HG02610 (cell line): ENCODE data around the gene GPR63.

Experiments
- ATAC-seq: cut with Tn5 transposase; IDR thresholded peaks from one replicate; pipeline ENCODE4 v1.9.1; 2021; ENCODE audit warnings: mild to moderate bottlenecking, moderate library complexity; ENCODE audit not compliant: unreplicated experiment

GPR63 gene

DNA sequence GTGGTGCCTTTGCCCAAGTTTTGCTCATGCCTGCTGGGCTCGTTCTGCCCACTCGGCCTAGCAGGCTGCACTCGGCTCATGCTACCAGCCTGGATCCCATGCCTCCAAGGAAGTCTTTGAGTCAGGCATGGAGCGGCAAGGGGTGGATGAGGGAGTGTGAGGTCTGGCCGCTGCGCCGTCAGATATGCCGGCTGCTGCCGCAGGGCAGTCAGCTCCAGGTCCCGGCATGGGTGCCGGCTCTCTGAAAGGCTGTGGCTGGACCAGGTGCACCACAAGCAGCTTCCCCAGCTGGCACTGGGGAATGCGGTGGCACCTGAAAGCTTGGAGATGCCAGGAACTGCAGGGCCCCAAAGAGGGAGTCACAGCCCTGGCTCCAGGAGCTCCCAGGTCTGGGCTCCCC, 75.5 kb downstream of the GPR63 start:
- no peak for ATAC-seq

DNA sequence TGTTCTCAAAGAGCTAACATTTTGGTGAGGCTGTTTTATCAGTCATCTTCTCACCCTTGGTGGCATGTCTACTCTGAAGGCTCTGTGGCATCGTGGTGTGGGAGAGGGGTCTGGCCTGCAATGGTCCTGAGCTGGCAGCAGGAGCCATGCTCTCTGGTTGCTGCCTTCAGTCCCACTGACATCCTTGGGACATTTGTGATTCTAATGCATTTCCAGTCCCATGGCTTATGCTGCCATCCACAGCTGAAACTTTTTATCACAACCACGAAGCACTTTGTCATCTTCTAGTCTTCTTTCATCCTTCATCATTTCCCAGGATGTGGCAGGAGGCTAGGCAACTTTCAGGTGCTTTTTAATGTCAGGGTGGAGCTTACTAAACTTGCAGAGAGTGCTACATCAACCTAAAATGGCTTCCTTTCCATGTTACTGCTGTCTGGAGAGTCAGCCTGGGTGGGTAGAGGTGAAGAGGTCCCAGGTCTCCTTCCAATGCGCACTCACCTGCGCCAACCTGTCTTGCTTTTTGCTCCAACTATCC, 77.1 kb downstream of the GPR63 start:
- ATAC-seq, result no peak

DNA sequence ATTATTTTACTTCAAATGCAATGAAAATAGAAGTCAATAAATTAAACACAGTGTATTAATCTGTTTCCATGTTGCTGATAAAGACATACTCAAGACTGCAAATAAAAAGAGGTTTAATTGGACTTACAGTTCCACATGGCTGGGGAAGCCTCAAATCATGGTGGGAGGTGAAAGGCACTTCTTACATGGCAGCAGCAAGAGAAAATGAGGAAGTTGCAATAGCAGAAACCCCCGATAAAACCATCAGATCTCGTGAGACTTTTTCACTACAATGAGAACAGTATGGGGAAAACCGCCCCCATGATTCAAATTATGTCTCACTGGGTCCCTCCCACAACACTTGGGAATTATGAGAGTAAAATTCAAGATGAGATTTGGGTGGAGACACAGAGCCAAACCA, 82.2 kb downstream of the GPR63 start:
- ATAC-seq, result no peak

DNA sequence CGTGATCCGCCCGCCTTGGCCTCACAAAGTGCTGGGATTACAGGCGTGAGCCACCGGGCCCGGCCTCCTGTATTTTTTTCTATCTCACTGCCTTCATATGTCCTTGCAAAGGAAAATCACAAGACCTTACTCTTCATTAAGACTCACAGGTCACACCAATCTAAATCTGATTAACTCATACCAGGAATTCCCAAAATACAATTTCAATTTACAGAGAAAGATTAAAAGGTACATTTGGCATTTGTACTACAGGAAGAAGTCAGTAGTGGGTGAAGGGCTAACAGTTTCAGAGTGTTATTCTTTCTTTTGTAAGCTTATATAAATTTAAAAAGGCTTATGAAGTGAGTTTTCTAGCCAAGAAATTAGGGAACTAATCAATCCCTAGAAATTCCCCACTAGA, 87.4 kb downstream of the GPR63 start:
- ATAC-seq, result no peak
